Transverse colon (tissue), 3 donors: ENCODE measurements around the gene SH3RF3.

ENCODE experiments used
- CTCF ChIP-seq, 5 experiments: fragments of 200-600 bp in 3 of 5; fragments of 450-650 bp in 2 of 5; sonication (generic) in 3 of 5; IDR thresholded peaks; 1 replicate in 2 of 5; 2 replicates in 3 of 5; pipeline ENCODE4 v1.5.1; 2016 to 2017; ENCODE audit warnings: antibody characterized with exemption in 5 of 5, inconsistent platforms in 3 of 5, mild to moderate bottlenecking in 2 of 5, moderate library complexity in 1 of 5
- EP300 ChIP-seq: sonication (generic); formaldehyde crosslinking; IDR thresholded peaks from one replicate; pipeline ENCODE4 v1.6.1; 2017; ENCODE audit warnings: antibody characterized with exemption, low read depth

GRCh38 chr2:109079590-109079989 is 49.4 kb upstream of the SH3RF3 start:
- TF ChIP-seq CTCF (IDR thresholded peaks at IDR 0.05) (no peak), EP300 (no peak)
